GF-D8 (cell line): ENCODE results near the gene NR2C2.

Experiments
- DNase-seq: peaks from one replicate; lab custom pipeline; 2025; lab: John Stamatoyannopoulos, UW

NR2C2 gene

DNA sequence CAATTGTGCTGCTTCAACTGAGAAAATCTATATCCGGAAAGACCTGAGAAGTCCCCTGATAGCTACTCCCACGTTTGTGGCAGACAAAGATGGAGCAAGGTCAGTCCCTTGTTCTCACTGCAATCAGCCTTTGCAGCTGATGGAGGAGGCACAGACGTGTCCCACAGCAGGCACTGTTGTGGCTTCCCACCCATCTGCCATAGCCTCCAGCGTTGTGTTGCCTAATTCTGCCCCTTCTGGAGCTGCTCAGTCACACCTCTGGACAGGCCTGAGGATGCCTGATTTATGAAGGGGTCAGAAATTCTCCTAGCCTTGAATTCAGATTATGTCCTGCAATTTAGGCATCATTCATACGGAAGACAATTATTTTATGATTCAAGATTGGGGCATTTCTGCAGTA lies 75.9 kb downstream of the NR2C2 start:
- no peak for DNase-seq

DNA sequence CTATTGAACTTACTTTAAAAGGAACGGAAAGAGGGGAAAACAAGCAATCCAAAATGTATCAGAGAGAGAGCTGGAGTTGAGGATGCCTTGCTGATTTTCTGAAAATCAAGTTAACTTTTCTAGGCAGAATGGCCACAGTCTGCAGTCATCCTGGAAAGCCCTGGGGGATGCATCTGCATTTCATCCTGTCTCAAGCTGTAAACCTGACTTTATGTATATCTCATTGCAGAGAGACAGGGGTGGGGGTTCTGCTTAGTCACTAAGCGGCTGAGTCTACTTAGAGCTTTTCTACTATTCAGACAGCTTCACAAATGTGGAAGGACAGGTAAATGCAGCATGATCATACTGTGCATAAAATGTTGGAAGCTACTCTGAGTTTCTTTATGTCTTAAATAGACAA lies 76.3 kb downstream of the NR2C2 start:
- DNase-seq: no peak

DNA sequence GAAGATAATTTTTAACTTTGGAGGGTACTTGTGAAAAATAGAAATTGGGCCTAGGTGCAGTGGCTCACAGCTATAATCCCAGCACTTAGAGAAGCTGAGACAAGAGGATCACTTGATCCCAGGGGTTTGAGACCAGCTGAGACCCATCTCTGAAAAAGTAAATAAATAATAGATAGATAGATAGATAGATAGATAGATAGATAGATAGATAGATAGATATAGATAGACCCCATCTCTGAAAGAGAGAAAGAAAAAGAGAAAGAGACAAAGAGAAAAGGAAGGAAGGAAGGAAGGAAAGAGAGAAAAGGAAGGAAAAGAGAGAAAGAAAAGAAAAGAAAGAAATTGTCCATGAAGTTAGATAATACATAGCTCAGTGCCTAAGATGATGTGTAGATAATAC lies 82.2 kb downstream of the NR2C2 start:
- DNase-seq: no peak

DNA sequence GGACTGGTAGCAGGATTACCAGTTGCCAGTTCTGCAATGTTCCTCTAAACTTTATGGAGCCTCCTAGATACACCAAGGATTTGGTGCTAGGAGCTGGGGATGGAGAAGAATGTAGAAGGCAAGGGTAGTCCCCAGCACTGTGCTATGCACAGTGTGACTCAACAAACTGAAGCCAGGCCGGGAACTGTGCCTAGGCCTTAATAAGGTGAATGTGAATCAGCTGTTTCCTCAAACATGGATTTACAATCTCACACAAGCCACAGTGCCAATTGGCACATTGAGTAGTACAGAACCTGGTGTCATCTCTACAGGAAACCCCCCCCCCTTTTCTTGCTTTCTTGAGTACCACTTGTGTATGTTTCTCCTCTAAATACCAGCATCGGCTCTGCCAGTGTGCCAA lies 85.3 kb downstream of the NR2C2 start:
- no peak for DNase-seq

DNA sequence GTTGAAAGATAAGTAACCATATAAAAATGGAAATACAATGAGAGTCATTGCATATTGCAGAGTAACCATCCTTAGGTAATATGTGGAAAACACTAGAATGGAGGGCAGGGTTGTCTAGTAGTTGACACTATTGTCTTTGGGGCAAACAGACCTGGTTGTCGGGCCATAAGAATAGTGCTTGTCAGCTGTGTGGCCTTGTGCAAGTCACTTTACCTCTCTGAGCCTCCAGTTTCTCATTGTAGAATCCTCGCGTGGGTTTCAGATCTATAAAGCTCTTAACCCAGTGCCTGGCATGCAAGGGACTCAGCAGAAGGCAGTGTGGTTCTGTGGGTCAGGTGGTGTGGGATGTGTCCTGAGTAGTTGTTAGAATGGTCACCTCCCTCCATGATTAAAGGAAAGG lies 85.7 kb downstream of the NR2C2 start:
- no peak for DNase-seq

DNA sequence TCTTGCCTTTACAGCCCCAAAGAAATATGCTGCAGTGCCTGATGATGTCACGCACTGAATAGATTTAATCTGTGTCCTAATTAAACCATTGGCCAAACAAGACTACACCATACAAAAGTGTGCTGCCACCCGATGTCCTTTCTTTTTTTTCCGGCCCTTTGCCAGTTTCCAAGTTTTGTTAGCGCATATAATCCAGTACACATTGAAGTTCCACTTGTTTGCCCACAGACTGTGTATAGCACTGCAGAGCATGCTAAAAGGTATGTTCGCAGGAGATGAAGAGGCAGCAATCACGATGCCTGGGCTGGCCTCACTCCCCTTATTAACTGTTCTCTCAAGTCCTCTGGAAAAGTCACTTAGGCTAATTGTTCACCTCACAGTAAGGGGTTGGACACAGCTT lies 90.9 kb downstream of the NR2C2 start:
- DNase-seq: no peak

DNA sequence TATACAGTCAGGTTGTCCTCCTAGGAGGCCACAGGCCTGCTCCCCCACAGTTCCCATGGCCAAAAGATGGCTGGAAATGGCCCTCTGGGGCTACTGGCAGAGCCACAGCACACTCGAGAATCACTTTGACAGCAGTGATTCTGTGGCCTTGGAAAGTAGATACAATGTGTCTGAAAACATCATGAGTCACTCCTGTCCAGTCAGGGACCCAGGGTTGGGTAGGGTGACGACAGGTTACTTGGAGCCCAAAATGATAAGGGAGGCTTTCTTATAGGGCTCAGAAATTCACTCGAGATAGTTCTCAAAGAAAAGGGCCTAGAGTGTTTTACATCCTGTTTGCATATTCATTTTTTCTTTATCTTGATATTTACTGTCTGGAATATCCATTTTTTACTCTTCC lies 93.5 kb downstream of the NR2C2 start:
- no peak for DNase-seq

DNA sequence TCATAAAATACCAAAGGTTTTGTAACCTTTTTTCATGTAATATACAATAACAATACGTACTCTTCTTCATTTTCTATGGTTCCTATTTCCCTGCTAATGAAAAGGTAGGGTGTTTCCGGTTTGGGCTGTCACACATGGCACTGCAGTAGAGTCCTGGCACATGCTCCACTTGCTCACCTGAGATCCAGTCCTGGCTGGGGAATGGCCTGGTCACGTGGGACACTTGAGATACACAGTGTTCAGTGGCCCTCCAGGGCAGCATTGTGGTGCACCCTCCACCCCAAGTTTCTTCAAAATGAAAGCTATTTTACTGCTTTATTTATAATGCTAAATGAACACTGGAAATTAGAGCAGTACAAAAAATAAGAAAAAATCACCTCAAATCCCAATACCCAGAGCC lies 94.6 kb downstream of the NR2C2 start:
- DNase-seq: no peak

DNA sequence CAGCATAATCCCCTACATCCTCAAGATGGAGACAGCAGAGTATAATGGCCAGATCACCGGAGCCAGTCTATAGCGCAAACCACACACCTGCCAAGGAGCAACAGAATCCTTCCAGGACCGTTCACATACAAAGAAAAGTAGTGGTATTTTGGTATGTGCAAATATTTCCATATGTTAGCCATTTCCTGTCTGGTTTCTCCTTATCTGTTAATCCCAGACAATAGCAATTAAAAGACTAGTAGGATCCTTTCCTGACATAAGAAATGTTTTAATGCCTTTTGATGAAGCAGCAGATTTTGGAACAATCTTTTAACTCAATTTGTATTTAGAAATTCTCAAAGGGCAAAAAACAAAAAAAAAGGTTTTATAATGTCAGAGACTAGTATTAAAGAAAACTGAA lies 95.6 kb downstream of the NR2C2 start:
- DNase-seq: peak; percentile 28

DNA sequence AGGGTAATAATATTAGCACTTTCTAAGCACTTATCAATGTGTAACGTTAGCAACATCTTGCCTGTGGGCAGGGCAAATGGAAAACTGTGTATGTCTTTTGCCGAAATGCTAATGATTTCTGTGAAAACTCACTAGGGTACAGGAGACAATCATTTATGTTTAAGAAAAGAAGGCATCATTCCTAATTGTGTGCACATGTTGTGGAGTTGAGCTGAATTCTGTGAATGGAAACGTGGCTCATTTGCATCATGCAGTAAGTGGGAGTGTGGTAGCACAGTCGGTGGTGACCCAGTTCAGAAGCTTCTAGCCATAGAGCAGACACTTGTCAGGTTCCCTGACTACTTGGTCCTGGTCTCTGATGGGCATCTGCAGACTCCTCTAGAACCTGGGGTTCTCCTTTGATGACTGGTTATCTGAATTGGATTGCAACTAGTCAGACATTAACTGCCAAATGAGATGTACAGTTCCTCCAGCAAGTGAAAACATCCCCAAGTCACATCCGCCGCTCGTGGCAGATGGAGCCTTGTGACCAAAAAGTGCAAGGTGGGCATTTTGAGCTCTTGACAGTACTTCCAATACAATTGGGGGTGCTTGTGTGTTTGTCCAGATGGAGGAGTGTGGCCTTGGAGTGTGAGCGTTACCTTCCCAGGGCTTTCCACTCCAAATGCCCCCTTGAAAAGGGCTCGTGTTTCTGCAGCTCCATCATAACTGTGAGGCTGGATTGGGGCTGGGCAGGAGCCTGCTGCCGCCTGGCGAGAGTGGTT lies 96.2 kb downstream of the NR2C2 start:
- no peak for DNase-seq

DNA sequence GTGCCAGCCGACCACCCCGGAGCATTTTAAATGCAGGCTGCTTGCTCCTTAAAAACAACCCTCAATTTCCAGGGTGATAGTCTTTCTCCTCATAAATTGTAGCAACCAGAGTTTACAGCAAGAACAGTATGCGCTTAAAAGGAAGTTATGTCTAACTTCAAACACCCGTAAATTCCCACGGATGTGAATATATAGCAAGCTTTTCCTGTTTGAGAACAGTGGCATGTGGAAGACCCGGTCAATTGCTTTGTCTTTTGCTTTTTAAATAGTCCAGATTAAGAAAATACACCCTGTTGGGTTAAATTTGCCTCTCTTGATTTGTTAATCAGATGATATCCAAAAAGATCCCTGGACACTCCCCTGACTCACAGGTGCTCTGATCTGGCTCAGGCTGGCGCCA lies 96.9 kb downstream of the NR2C2 start:
- DNase-seq: no peak

DNA sequence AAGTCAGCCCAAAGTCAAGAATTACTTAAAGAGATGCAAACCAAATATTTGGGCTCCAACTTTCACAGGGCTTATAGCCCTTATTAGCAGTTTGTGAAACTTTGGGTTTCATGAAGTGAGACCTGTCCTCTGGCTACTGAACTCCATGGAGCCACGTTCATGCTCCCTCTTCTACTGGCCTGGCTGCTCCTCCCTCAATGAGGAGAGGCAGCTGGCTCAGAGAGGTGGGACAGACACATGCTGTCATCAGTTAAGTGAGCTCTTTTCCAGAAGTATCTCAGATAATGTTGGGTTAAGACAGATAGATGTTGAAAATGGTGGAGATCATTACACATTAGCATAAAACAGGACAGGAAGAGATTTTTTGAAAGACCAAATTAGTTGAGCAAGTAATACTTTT lies 98.3 kb downstream of the NR2C2 start:
- DNase-seq: no peak

DNA sequence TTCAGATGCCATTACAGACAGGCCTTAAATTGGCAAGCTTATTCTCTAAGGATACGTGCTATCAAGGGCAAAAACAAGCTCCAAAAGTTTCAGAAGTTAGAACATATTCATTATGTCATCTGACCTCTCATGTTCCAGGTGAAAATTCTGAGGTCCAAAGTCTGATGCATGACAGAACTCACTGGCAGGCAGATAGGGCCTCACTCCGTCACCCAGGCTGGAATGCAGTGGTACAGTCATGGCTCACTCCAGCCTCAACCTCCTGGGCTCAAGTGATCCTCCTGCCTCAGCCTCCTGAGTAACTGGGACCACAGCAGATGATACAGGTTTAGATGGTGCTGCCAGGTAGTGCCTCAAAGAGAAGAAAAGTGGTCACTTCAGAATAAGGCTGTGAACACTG lies 102.2 kb downstream of the NR2C2 start:
- no peak for DNase-seq

DNA sequence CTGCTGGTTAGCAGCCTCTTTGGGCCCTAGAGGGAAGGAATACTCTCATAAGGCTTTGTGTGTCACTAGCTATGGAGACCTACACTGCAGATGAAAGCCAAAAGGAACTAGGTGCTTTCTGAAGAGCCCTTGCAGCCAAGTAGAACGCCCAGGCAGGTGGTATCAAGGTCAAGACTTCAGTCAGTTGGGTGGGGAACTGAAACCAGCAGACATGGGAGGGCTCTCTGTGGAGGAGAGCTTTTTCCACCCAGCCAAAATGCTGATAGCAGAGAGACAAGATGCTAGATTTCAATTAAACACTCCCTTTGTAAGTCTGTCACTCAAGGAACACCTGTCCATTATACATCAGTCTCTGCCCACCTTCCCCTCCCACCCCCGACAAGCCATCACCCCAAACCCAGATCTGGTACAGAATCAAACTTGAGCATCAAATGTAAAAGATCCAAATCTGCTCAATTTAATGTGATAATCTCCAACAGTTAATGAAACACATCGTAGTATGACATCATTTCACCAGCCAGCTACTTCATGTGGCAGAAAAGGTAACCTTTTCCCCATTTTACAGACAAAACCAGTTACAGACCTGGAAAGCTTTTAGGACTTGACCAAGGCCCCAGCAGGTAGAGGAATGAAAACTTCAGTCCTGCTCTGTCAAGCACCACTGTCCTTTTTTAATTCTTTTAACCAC lies 103.2 kb downstream of the NR2C2 start:
- DNase-seq: no peak

DNA sequence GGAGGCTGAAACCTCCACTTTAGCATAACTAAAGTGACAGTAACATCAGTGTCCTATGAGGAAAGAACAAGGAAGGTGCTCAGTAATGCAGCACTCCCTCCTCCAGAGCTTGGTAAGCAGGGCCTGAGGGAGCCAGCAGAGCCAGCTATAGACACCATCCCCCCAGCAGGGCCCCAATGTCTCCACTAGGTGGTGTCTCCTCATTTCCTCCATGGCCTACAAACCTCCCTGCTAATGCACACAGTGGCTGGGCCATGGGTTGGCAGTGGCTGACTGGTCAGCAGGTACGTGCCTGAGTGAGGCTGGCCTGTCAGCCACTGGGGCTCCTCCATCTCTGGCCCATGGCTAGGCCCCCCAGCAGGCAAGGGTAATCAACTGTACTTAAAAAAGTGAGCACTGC lies 104.1 kb downstream of the NR2C2 start:
- DNase-seq: no peak

DNA sequence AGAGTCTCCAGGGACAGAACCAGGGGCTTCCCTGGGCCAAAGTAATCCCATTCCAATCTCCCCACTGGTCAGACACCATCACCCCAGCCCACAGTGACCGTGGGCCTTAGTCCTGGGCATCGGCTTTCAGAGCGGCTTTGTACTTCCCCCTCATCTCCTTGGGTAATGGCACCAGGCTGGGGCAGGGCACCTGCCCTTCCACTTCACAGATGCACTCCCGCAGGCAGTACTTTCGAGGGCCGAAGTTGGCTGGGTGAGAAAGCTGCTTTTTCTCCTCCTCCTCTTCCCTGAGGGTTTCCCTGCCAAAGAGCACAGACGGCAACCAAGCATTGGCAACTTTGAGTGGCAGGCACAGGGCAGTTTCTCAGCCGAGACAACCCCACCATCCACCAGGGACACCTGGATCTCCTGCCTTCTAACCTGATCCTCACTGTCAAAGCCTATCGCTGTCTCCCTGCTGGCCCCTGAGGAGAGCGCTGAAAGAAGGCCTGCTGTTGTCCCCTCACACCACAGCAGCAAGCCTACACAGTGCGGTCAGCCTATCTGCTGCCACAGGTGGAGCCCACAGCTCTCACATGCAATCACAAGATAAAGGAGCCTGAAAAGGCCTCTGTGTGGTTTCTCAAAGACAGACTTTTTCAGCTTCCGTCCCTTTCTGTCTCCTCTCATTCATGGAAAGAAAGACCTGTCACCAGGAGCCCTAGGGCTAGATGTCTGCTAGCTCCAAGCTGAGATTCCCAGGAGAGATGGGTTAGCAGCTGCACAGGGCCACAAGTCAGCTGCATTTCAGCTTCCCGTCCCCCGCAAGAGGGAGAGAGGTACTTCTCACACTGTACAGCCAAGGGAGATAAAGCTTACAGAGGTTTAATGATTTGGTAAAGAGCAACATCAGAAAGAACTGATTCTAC lies 105.2 kb downstream of the NR2C2 start:
- no peak for DNase-seq

DNA sequence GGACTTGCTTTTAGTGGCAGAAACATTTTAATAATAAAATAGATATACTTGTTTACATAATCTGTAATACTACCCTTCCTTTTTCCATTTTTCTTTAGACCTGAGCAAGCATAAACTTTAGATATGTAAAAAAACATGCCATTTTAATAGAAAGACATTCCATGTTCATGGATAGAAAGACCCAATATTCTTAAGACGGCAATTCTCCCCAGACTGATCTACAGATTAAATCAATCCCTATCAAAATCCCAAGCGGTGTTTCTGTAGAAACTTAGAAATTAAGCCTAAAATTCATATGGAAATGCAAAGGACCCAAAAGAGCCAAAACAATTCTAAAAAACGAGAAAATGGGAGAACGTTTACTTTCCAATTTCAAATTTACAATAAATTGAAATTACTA lies 106.2 kb downstream of the NR2C2 start:
- no peak for DNase-seq

DNA sequence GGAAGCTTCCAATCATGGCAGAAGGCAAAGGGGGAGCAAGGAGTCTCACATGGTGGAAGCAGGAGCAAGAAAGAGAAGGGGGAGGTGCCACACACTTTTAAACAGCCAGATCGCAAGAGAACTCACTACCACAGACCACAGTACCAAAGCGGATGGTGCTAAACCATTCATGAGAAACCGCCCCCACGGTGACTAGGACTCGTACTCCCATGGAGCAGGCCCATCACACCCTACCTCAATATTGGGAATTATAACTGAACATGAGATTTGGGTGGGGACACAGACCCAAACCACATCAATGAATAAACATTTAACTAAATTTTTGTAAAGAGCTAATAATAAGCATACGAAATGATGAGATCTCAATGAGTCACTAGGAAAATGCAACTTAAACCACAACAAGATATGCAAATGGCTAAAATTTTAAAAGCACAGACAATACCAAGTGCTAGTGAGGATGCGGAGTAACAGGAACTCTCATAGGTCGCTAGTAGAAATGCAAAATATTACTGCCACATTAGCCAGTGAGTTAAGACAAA lies 107.7 kb downstream of the NR2C2 start:
- no peak for DNase-seq

DNA sequence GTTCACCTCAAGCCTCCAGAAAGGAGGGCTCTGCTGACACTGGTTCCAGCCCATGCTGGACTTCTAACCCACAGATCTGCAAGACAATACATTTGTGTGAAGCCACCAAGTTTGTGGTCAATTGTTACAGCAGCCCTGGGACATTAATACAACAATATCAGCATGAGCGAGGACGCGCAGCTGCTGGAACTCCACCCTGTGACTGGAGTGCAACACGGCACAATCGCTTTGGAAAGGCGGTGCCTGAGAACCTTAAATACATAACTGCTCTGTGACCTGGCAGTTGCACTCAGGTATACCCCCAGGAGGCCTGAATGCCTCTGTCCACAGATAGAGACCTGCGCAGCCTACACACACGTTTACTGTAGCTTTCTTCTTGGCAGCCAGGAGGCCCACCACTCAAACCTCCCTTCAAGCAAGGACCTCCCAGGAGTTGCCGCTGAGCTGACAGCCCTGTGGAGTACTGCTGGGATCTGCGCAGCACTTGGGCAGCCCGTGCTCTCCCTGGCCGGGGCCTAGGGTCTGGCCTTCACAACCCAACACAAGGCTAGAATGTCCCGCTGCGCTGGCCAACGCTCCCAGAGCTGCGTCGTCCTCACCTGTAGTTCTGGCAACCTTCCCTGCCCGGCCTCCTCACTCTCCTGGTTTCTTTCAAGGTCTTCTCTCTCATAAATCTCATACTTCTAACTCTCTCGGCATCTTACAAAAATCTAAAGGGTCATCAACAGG lies 109.5 kb downstream of the NR2C2 start:
- DNase-seq: no peak

DNA sequence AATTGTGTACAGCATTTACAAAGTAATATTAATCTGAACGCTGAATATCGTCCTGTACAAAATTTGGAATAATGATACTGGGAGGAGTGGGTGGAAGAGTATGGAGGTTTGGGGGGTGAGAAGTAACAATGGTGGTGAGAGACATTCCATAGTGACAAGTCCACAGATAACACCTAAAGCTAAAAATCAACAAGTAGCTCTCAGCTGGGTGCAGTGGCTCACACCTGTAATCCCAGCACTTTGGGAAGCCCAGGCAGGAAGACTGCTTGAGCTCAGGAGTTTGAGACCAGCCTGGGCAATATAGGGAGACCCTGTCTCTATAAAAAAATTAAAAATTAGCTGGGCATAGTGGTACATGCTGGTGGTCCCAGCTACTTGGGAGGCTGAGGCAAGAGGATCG lies 112.6 kb downstream of the NR2C2 start:
- no peak for DNase-seq

DNA sequence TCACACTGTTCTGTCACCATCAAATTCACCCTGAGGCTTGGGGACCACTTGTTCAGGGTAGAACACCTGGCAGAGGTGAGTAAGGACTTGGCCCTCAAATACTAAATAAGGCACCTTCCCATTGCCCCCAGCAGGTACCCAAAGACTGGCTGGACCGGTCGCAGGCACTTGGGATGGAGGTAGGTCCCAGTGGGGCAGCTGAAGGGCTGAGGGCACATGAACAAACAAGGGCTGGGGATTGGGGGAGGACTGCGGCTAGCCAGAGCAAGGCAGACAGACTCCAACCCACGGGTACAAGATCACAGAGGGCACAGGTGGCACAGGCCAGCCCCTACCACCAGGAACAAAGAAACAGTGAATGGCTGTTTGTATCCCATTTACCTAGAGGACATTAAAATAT lies 115.9 kb downstream of the NR2C2 start:
- no peak for DNase-seq
